ENCODE data around the gene TEKTIP1.

The TEKTIP1 gene

GRCh38 chr19:3492919-3493318 is 46.1 kb upstream of the TEKTIP1 start:
- ATAC-seq (ENCODE audit: insufficient read depth, low read depth) (no peak), DNase-seq (no peak)
- no peak overlapping the region; a peak in 1 of 4 replicates for H3K4me3 ChIP-seq (ENCODE audit: low read depth in 1 of 2, low read length in 2 of 2)
- TF ChIP-seq EZH2 (IDR thresholded peaks at IDR 0.05; ENCODE audit: borderline replicate concordance, low read depth, low read length, severe bottlenecking) (no peak), CTCF (IDR thresholded peaks at IDR 0.05; ENCODE audit: borderline replicate concordance, extremely low read depth, low read length, poor library complexity, severe bottlenecking) (no peak)
- peak overlapping the region; percentile 86 for H3K4me2 ChIP-seq (ENCODE audit: insufficient read depth, low read length)
- H3K36me3 ChIP-seq (ENCODE audit: insufficient read depth, low read length): peaks cover 64% of the 10 kb centered on the region
- H3K4me1 ChIP-seq (ENCODE audit: insufficient read depth, low read length): peaks cover 53% of the 10 kb centered on the region
- no peak overlapping the region for H2AFZ ChIP-seq (ENCODE audit: low read depth, low read length)
- peak overlapping the region; percentile 72 for H3K9ac ChIP-seq (ENCODE audit: low read depth, low read length)
- peaks cover 4% of the 10 kb centered on the region; the same call in 1 of the 2 replicates for H4K20me1 ChIP-seq (ENCODE audit: insufficient read depth, low read length)
- H3K79me2 ChIP-seq (ENCODE audit: insufficient read depth, low read length): peaks cover 35% of the 10 kb centered on the region
- H3K9me3 ChIP-seq (ENCODE audit: insufficient read depth, low read length, severe bottlenecking): no peaks in the 10 kb centered on the region
- no peaks in the 10 kb centered on the region for H3K27me3 ChIP-seq (ENCODE audit: insufficient read depth, low read length, poor library complexity)
- peak overlapping the region; percentile 47 for H3K27ac ChIP-seq (ENCODE audit: low read length)

- Histone ChIP-seq H2AFZ (ENCODE audit: low read depth, low read length) (peak overlapping the region; percentile 71), H3K27me3 (ENCODE audit: insufficient read depth, low read length, poor library complexity) (no peaks in the 10 kb centered on the region), H3K4me3 (ENCODE audit: low read depth in 1 of 2, low read length in 2 of 2) (peak overlapping the region; percentile 18 to 64; a peak in 3 of 4 replicates), H3K4me2 (ENCODE audit: insufficient read depth, low read length) (peak overlapping the region; percentile 86), H3K4me1 (ENCODE audit: insufficient read depth, low read length) (peaks cover 59% of the 10 kb centered on the region), H3K36me3 (ENCODE audit: insufficient read depth, low read length) (peaks cover 67% of the 10 kb centered on the region), H3K9me3 (ENCODE audit: insufficient read depth, low read length, severe bottlenecking) (no peaks in the 10 kb centered on the region), H3K27ac (ENCODE audit: low read length) (peak overlapping the region; percentile 97), H3K79me2 (ENCODE audit: insufficient read depth, low read length) (peaks cover 42% of the 10 kb centered on the region), H3K9ac (ENCODE audit: low read depth, low read length) (peak overlapping the region; percentile 72), H4K20me1 (ENCODE audit: insufficient read depth, low read length) (peaks cover 7% of the 10 kb centered on the region; the same call in 1 of the 2 replicates)
- no peak for DNase-seq
- ATAC-seq (ENCODE audit: insufficient read depth, low read depth): no peak
- TF ChIP-seq EZH2 (IDR thresholded peaks at IDR 0.05; ENCODE audit: borderline replicate concordance, low read depth, low read length, severe bottlenecking) (no peak), CTCF (IDR thresholded peaks at IDR 0.05; ENCODE audit: borderline replicate concordance, extremely low read depth, low read length, poor library complexity, severe bottlenecking) (no peak)
Observed at GRCh38 chr19:3493651-3494050, 45.3 kb upstream of the TEKTIP1 start.

- Histone ChIP-seq H3K4me1 (ENCODE audit: insufficient read depth, low read length) (peaks cover 63% of the 10 kb centered on the region), H3K27me3 (ENCODE audit: insufficient read depth, low read length, poor library complexity) (no peaks in the 10 kb centered on the region), H3K4me3 (ENCODE audit: low read depth in 1 of 2, low read length in 2 of 2) (peak overlapping the region; percentile 18 to 64; a peak in 3 of 4 replicates), H4K20me1 (ENCODE audit: insufficient read depth, low read length) (peaks cover 7% of the 10 kb centered on the region; the same call in 1 of the 2 replicates), H3K27ac (ENCODE audit: low read length) (peak overlapping the region; percentile 97), H3K9me3 (ENCODE audit: insufficient read depth, low read length, severe bottlenecking) (no peaks in the 10 kb centered on the region), H2AFZ (ENCODE audit: low read depth, low read length) (peak overlapping the region; percentile 71), H3K36me3 (ENCODE audit: insufficient read depth, low read length) (peaks cover 67% of the 10 kb centered on the region), H3K79me2 (ENCODE audit: insufficient read depth, low read length) (peaks cover 46% of the 10 kb centered on the region), H3K4me2 (ENCODE audit: insufficient read depth, low read length) (peak overlapping the region; percentile 86), H3K9ac (ENCODE audit: low read depth, low read length) (peak overlapping the region; percentile 72)
- DNase-seq (peak; percentile 94), ATAC-seq (ENCODE audit: insufficient read depth, low read depth) (peak; percentile 90)
- TF ChIP-seq CTCF (IDR thresholded peaks at IDR 0.05; ENCODE audit: borderline replicate concordance, extremely low read depth, low read length, poor library complexity, severe bottlenecking) (no peak), EZH2 (IDR thresholded peaks at IDR 0.05; ENCODE audit: borderline replicate concordance, low read depth, low read length, severe bottlenecking) (no peak)
Observed at GRCh38 chr19:3494051-3494450, 44.9 kb upstream of the TEKTIP1 start.
